ENCODE data around the gene COL9A3. TPM values are rescaled to one million over a fixed set of nuclear protein-coding genes. Genes with fewer than 3 reads are reported as not detected.

COL9A3 gene
- total and polyA plus RNA-seq, 2 of the 8 experiments (the other 6 are each of a cell fraction or from before 2014, with no cell fraction given) = 21.7 to 80.1 TPM

- TF ChIP-seq CHD7 (IDR thresholded peaks at IDR 0.05; ENCODE audit: insufficient replicate concordance, low read length) = no peak
- no peak for TF ChIP-seq ATF3 (IDR thresholded peaks at IDR 0.05; ENCODE audit: insufficient read depth, low read depth, low read length)
- no peak for TF ChIP-seq MAX (IDR thresholded peaks at IDR 0.05)
- no peak for TF ChIP-seq HDAC2 (IDR thresholded peaks at IDR 0.05; ENCODE audit: borderline replicate concordance in 1 of 2, low read depth in 2 of 2, low read length in 2 of 2)
- no peak for TF ChIP-seq GABPA (IDR thresholded peaks at IDR 0.05; ENCODE audit: borderline replicate concordance, insufficient read depth, low read length)
- TF ChIP-seq KDM4A (IDR thresholded peaks at IDR 0.05; ENCODE audit: low read depth, low read length, severe bottlenecking) = no peak
- TF ChIP-seq CEBPB (IDR thresholded peaks at IDR 0.05; ENCODE audit: low read depth, low read length) = no peak
- no peak for TF ChIP-seq KDM1A (IDR thresholded peaks at IDR 0.05; ENCODE audit: borderline replicate concordance, low read length)
Observed at GRCh38 chr20:62844182-62844581, 27.3 kb downstream of the COL9A3 start (continued).

Measured in H1 (cell line).